ENCODE results near the gene SYT14.
A peak's percentile ranks its signal among the peaks of the same experiment; 100 is the strongest.

Gene SYT14

GRCh38 chr1:210001751-210002150, 63.7 kb downstream of the SYT14 start:
- no peak overlapping the region for H3K4me3 ChIP-seq (ENCODE audit: low read length)
- DNase-seq (ENCODE audit: low read depth): no peak
- TF ChIP-seq CTCF (conservative IDR thresholded peaks at IDR 0.05; ENCODE audit: low read length): no peak

GRCh38 chr1:210003501-210003900, 65.5 kb downstream of the SYT14 start:
- DNase-seq (ENCODE audit: low read depth): peak; percentile 8
- TF ChIP-seq CTCF (conservative IDR thresholded peaks at IDR 0.05; ENCODE audit: low read length): no peak
- no peak overlapping the region for H3K4me3 ChIP-seq (ENCODE audit: low read length)

GRCh38 chr1:210010161-210010560, 72.1 kb downstream of the SYT14 start:
- no peak overlapping the region for H3K4me3 ChIP-seq (ENCODE audit: low read length)
- DNase-seq (ENCODE audit: low read depth): no peak
- TF ChIP-seq CTCF (conservative IDR thresholded peaks at IDR 0.05; ENCODE audit: low read length): no peak

- no peak overlapping the region for H3K4me3 ChIP-seq (ENCODE audit: low read length)
- no peak for TF ChIP-seq CTCF (conservative IDR thresholded peaks at IDR 0.05; ENCODE audit: low read length)
- no peak for DNase-seq (ENCODE audit: low read depth)
Measured at GRCh38 chr1:210021145-210021860, 83.3 kb downstream of the SYT14 start.

- H3K4me3 ChIP-seq (ENCODE audit: low read length): no peak overlapping the region
- no peak for DNase-seq (ENCODE audit: low read depth)
- TF ChIP-seq CTCF (conservative IDR thresholded peaks at IDR 0.05; ENCODE audit: low read length): no peak
Measured at GRCh38 chr1:210022044-210022443, 84.0 kb downstream of the SYT14 start.

GRCh38 chr1:210024282-210024681, 86.3 kb downstream of the SYT14 start:
- H3K4me3 ChIP-seq (ENCODE audit: low read length): no peak overlapping the region
- no peak for DNase-seq (ENCODE audit: low read depth)
- no peak for TF ChIP-seq CTCF (conservative IDR thresholded peaks at IDR 0.05; ENCODE audit: low read length)

- TF ChIP-seq CTCF (conservative IDR thresholded peaks at IDR 0.05; ENCODE audit: low read length): no peak
- DNase-seq (ENCODE audit: low read depth): no peak
- H3K4me3 ChIP-seq (ENCODE audit: low read length): no peak overlapping the region
Measured at GRCh38 chr1:210024996-210025395, 87.0 kb downstream of the SYT14 start.
